Left colon (tissue), 2 donors: ENCODE measurements around the gene GFPT2. TPM values are rescaled to one million over a fixed set of nuclear protein-coding genes. Genes with fewer than 3 reads are reported as not detected.

Experiments used
- ATAC-seq: fragments of 200-7000 bp; cut with Tn5 transposase; one replicate; pipeline ENCODE4 v1.9.1; 2020; ENCODE audit warnings: mild to moderate bottlenecking, moderate library complexity
- DNase-seq, 2 donors: peaks; one replicate each; pipeline ENCODE4 v3.0.0-alpha.2; 2020
- intact Hi-C, 2 donors: fragments of 100-400 bp; cut with DNase I in 1 of 2; cut with micrococcal nuclease in 1 of 2; formaldehyde crosslinking; loops; one replicate each; pipeline versions ENCODE4 v1.11.2 to v1.14.0; 2022; cut with DNase I, micrococcal nuclease
- total RNA-seq, 2 donors: library from RNA; stranded (reverse); fragmentation: NEBNext Ultra II Directional; extraction: Animal tissue kit (Norgen Biotek cat#: 25700); gene quantifications; one replicate each; pipeline ENCODE4 v1.2.1, GENCODE V29; 2021
- donor health status: DM: no; HTN: no; CAD: no.
- donor health status: DM: yes; HTN: yes; CAD: no.

The GFPT2 gene
- total RNA-seq, 2 donors from 2014 or later = 1.5 to 2.8 TPM

- intact Hi-C loops = loop anchor here in 1 of 2 donors (5.0 kb wide), 1 partner anchor 177 kb away; no protein-coding TSS in a partner anchor
- ATAC-seq (no peak), DNase-seq (no peak)
These were observed 58.1 kb downstream of the GFPT2 start for GRCh38 chr5:180294913-180295555.

- intact Hi-C loops = loop anchor here in 1 of 2 donors (5.0 kb wide), 1 partner anchor 178 kb away; no protein-coding TSS in a partner anchor
- no peak for DNase-seq
- ATAC-seq = no peak
These were observed 58.7 kb downstream of the GFPT2 start for GRCh38 chr5:180294411-180294810.

GRCh38 chr5:180291943-180292831 is 60.9 kb downstream of the GFPT2 start, which contains the start of gene MAPK9:
MAPK9 (minus strand) TSS chr5:180292083; CDS start chr5:180280561, 11,522 bp downstream.
- intact Hi-C loops = loop anchor here in 1 of 2 donors (5.0 kb wide), 1 partner anchor 180 kb away; no protein-coding TSS in a partner anchor
- ATAC-seq (peak; percentile 80), DNase-seq (peak; percentile 80 to 90)

- DNase-seq (peak in 1 of 2 donors; percentile 51), ATAC-seq (peak; percentile 2)
- intact Hi-C loops = loop anchor here in 1 of 2 donors (5.0 kb wide), 1 partner anchor 181 kb away; no protein-coding TSS in a partner anchor
These were observed 61.7 kb downstream of the GFPT2 start for GRCh38 chr5:180291234-180291940.

GRCh38 chr5:180290568-180291233 is 62.4 kb downstream of the GFPT2 start:
- no peak for DNase-seq
- intact Hi-C loops = loop anchor here in 1 of 2 donors (5.0 kb wide), 1 partner anchor 182 kb away; no protein-coding TSS in a partner anchor
- ATAC-seq = no peak

GRCh38 chr5:180289966-180290365 is 63.2 kb downstream of the GFPT2 start:
- DNase-seq (no peak), ATAC-seq (no peak)
- intact Hi-C loops = loop anchor here in 1 of 2 donors (5.0 kb wide), 1 partner anchor 182 kb away; no protein-coding TSS in a partner anchor

GRCh38 chr5:180289433-180289832 is 63.7 kb downstream of the GFPT2 start:
- ATAC-seq = peak; percentile 46
- DNase-seq = peak; percentile 40 to 46
- intact Hi-C loops = no loop called here

- DNase-seq (no peak), ATAC-seq (no peak)
- intact Hi-C loops = no loop called here
These were observed 65.3 kb downstream of the GFPT2 start for GRCh38 chr5:180287868-180288267.

- DNase-seq (no peak), ATAC-seq (peak; percentile 21)
- intact Hi-C loops = no loop called here
These were observed 65.7 kb downstream of the GFPT2 start for GRCh38 chr5:180287404-180287803.

DNA sequence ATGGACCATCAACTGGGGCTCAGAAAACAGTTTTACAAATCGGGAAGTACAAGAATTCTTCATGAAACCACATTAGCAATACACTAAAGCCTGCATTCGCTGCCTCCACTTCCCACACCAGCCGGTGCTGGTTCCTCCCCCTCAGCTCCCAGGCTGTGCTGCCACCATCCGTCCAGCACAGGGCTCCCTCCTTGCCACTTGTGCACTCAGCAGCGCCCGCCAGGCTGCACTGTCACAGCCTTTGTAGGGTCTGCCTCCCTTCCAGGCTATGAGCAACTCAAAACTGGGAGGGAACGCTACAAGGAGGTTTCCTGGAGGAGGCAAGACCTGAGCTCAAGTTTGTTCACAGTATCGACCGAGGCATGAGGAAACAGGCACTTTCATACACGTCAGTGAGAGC is 69.0 kb downstream of the GFPT2 start:
- ATAC-seq (no peak), DNase-seq (no peak)
- intact Hi-C loops = no loop called here

DNA sequence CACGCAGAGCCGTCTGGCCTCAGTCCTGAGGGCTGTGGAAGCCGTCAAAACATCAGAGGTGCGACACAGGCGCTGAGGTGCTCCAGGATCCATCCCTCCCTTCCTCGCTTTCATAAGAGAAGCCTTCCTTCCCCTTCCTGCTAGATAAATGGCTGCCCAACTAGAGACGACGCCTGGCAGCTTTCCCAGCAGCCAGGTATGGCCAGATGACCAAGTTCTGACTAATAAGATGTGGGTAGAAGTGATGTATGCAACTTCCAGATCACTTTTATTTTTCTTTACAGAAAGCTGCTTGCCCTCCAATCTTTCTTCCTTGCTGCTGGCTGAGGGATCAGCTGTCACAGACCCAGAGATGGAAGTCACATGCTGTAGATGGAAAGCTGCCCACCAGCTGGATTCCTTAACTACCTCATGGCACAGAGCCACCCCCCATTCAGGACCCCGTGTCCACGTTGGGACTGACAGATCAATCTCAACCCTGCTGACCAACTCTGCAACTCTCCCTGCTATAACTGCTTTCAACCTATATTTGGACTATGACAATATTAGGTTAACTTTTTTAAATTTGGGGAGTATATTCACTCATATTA is 70.0 kb downstream of the GFPT2 start:
- no peak for ATAC-seq
- intact Hi-C loops = no loop called here
- no peak for DNase-seq

DNA sequence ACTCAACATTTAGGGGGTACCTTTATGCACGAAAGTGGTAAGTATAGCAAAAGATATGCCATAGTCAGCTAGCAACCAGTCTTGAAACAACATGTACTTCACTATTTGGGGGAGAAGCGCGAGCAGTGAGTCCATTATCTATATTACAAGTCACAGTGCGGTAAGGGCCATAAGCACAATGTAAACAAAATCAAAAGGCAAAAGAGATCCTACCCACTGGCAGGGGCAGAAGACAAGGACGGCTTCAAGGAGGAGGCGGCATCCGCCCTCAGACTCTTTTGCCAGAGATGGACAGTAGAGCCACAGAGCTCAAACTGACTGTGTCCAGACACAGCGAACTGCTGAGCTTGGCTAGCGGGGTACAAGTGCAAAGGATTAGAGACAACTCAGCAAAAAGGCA is 70.9 kb downstream of the GFPT2 start:
- no peak for DNase-seq
- intact Hi-C loops = no loop called here

GRCh38 chr5:180281706-180282105 is 71.4 kb downstream of the GFPT2 start:
- no peak for ATAC-seq

More for the DNA sequence above, 70.9 kb downstream of the GFPT2 start:
- ATAC-seq = no peak

GRCh38 chr5:180274695-180275094 is 78.4 kb downstream of the GFPT2 start:
- intact Hi-C loops = no loop called here
- ATAC-seq = no peak
- DNase-seq = no peak

More at GRCh38 chr5:180281706-180282105, 71.4 kb downstream of the GFPT2 start:
- DNase-seq = no peak
- intact Hi-C loops = no loop called here

DNA sequence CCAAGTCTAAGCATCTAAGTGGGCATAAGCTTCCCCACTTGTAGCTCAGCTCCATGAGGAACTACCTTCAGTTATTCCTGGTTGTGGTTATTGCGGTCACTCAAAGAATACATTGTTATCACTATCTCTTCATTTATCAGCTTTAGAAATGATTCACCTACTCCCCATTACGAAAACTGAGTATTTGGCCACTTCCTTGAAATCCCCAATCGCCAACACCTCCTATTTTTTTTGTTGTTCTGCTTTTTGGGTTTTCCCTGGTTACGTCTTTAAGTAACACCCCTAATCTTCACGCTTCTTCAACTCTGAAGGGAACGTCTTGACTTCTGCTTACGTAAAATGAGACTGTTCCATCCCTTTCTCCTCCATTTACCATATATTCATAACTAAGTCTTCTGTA is 81.9 kb downstream of the GFPT2 start:
- intact Hi-C loops = no loop called here
- no peak for DNase-seq
- ATAC-seq = no peak

DNA sequence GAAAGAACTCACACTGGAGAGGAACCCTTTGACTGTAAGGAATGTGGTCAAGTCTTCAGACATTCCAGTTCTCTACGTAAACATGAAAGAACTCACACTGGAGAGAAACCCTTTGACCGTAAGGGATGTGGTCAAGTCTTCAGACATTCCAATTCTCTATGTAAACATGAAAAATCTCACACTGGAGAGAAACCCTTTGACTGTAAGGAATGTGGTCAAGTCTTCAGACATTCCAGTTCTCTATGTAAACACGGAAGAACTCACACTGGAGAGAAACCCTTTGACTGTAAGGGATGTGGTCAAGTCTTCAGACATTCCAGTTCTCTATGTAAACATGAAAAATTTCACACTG is 93.9 kb downstream of the GFPT2 start:
- ATAC-seq = no peak
- intact Hi-C loops = no loop called here

DNA sequence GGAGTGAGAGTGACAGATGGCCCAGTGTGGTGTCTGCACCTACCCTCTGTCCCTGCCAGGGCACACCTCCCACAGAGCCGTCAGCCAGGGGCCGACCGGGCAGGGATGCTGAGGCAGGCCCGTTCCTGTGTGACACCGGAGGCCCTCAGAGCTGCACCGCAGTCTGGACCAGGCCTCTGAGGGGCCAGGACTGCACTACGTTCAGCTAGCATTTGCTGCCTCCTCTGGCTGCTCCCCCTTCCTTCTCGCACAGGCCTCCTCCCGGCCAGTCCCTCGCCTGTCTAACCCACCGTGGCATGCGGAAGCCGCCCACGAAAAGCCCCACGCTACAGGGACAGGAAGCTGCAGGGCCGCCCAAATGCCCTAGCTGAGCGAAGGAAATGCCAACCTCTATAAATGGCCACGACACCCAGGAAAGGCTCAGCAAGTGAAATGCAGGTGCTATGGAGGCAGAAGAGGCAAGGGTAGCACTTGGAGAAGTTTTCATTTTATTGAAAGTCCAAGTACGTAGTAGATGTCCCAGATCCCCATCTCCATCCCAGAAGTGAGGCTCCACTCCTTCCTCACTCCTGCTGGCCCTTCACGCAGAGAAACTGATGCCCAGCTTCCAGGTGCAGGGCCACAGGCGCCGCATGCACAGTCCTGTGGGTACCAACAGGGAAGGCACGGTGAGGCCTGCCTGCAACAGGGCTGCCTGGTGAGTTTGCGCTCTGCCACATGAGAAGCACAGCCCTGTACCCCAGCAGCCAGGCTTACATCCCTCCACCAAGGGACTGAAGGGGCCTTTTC is 99.9 kb downstream of the GFPT2 start:
- intact Hi-C loops = no loop called here
- ATAC-seq (no peak), DNase-seq (no peak)

More for the DNA sequence above, 93.9 kb downstream of the GFPT2 start:
- no peak for DNase-seq
